IMR-90 (cell line): ENCODE data around the gene NPC1. TPM values are rescaled to one million over a fixed set of nuclear protein-coding genes. Genes with fewer than 3 reads are reported as not detected.
"Not testable (repeated sequence)": the region's sequence is repeated elsewhere in the genome, so short reads cannot be mapped to it uniquely, and the experiment has no call there.

Experiments used
- ATAC-seq: fragments of 200-7000 bp; cut with Tn5 transposase; 2 replicates; pipeline ENCODE4 v1.9.1; 2020; ENCODE audit warnings: low read depth, mild to moderate bottlenecking, moderate library complexity
- BruUV-seq: library from RNA; stranded (reverse); fragments of 400-500 nt; replicated peaks from 2 replicates; lab custom pipeline; 2021; lab: Mats Ljungman, UMichigan
- CTCF ChIA-PET: fragments of 300-600 bp; formaldehyde crosslinking; extraction: SDS; loops from one replicate; lab custom pipeline; 2021; ENCODE audit warnings: antibody characterized with exemption; lab: Yijun Ruan, JAX
- POLR2A ChIA-PET: fragments of 300-600 bp; sonication (Branson Sonifier 250); formaldehyde crosslinking; loops from one replicate; lab custom pipeline; 2022; ENCODE audit warnings: antibody characterized with exemption; ENCODE audit not compliant: unreplicated experiment; lab: Charles Lee
- DNase-seq: peaks from one replicate; pipeline ENCODE4 v3.0.0; 2013
- H2AFZ ChIP-seq: replicated peaks from 2 replicates; pipeline ENCODE3; 2013; ENCODE audit warnings: low read length, mild to moderate bottlenecking; ENCODE audit not compliant: poor library complexity
- H2AK5ac ChIP-seq: 2 replicates; pipeline ENCODE4 v1.6.1; 2013; ENCODE audit warnings: low read depth, low read length, inconsistent platforms
- H2AK9ac ChIP-seq: replicated peaks from 2 replicates; pipeline ENCODE3; 2013; ENCODE audit warnings: mild to moderate bottlenecking, low read depth, low read length, moderate library complexity; ENCODE audit not compliant: poor library complexity
- H2BK120ac ChIP-seq: 2 replicates; pipeline ENCODE4 v1.6.1; 2013; ENCODE audit warnings: low read depth, low read length, inconsistent platforms
- H2BK15ac ChIP-seq: 3 replicates; pipeline ENCODE4 v1.6.1; 2013; ENCODE audit warnings: low read depth, low read length, inconsistent platforms
- H2BK20ac ChIP-seq: 2 replicates; pipeline ENCODE4 v1.6.1; 2013; ENCODE audit warnings: low read depth, mild to moderate bottlenecking, inconsistent platforms, low read length, moderate library complexity
- H2BK5ac ChIP-seq: 2 replicates; pipeline ENCODE4 v1.6.1; 2013; ENCODE audit warnings: mild to moderate bottlenecking, low read depth, low read length, inconsistent platforms; ENCODE audit not compliant: poor library complexity, severe bottlenecking
- H3K14ac ChIP-seq: replicated peaks from 2 replicates; pipeline ENCODE4 v1.6.1; 2013; ENCODE audit warnings: low read depth, low read length, inconsistent platforms
- H3K18ac ChIP-seq: 2 replicates; pipeline ENCODE4 v1.6.1; 2013; ENCODE audit warnings: low read depth, low read length, control low read depth
- H3K23ac ChIP-seq: 2 replicates; pipeline ENCODE4 v1.6.1; 2013; ENCODE audit warnings: low read depth, low read length, inconsistent platforms
- H3K27ac ChIP-seq: 2 replicates; pipeline ENCODE4 v1.5.1; 2013; ENCODE audit warnings: mild to moderate bottlenecking, control low read depth, low read length; ENCODE audit not compliant: insufficient read depth
- H3K27me3 ChIP-seq: 2 replicates; pipeline ENCODE4 v1.6.1; 2013; ENCODE audit warnings: low read length; ENCODE audit not compliant: control insufficient read depth, insufficient read depth
- H3K36me3 ChIP-seq: 2 replicates; pipeline ENCODE4 v1.6.1; 2013; ENCODE audit warnings: low read length, mixed read lengths; ENCODE audit not compliant: control insufficient read depth, insufficient read depth
- H3K4ac ChIP-seq: 2 replicates; pipeline ENCODE4 v1.6.1; 2013; ENCODE audit warnings: low read depth, low read length, inconsistent platforms
- H3K4me1 ChIP-seq: 2 replicates; pipeline ENCODE4 v1.6.1; 2013; ENCODE audit warnings: low read length, mixed read lengths; ENCODE audit not compliant: control insufficient read depth, insufficient read depth
- H3K4me2 ChIP-seq: 2 replicates; pipeline ENCODE4 v1.6.1; 2013; ENCODE audit warnings: low read depth, mild to moderate bottlenecking, control low read depth, low read length, moderate library complexity
- H3K4me3 ChIP-seq: 2 replicates; pipeline ENCODE4 v1.5.1; 2013; ENCODE audit warnings: low read depth, mild to moderate bottlenecking, control low read depth, low read length, moderate library complexity; ENCODE audit not compliant: insufficient read depth
- H3K56ac ChIP-seq: 2 replicates; pipeline ENCODE4 v1.6.1; 2013; ENCODE audit warnings: low read length, inconsistent platforms; ENCODE audit not compliant: insufficient read depth; ENCODE audit errors: extremely low read depth
- H3K79me1 ChIP-seq, 2 experiments: 2 replicates each; pipeline ENCODE4 v1.6.1; 2013; ENCODE audit warnings: low read length in 2 of 2, inconsistent platforms in 1 of 2, low read depth in 1 of 2
- H3K9ac ChIP-seq: 2 replicates; pipeline ENCODE4 v1.6.1; 2013; ENCODE audit warnings: low read depth, low read length, control low read depth
- H3K9me1 ChIP-seq: 2 replicates; pipeline ENCODE4 v1.6.1; 2013; ENCODE audit warnings: low read length, inconsistent platforms; ENCODE audit not compliant: insufficient read depth
- H3K9me3 ChIP-seq: 2 replicates; pipeline ENCODE4 v1.6.1; 2013; ENCODE audit warnings: low read length; ENCODE audit not compliant: control insufficient read depth, insufficient read depth
- H4K20me1 ChIP-seq: 2 replicates; pipeline ENCODE4 v1.6.1; 2013; ENCODE audit warnings: low read length, inconsistent platforms; ENCODE audit not compliant: insufficient read depth
- H4K5ac ChIP-seq: 2 replicates; pipeline ENCODE4 v1.6.1; 2013; ENCODE audit warnings: mild to moderate bottlenecking, low read depth, low read length, control low read depth
- H4K8ac ChIP-seq, 2 experiments: 2 replicates each; pipeline ENCODE4 v1.6.1; 2013; ENCODE audit warnings: low read depth in 2 of 2, low read length in 2 of 2, control low read depth in 1 of 2, inconsistent platforms in 1 of 2
- H4K91ac ChIP-seq: 2 replicates; pipeline ENCODE4 v1.6.1; 2013; ENCODE audit warnings: low read depth, low read length, inconsistent platforms; ENCODE audit not compliant: insufficient read depth
- WGBS, 2 experiments: methylation state at CpG; one replicate each; pipeline versions ENCODE4 v1.1.5 to v1.1.7; 2013; ENCODE audit warnings: missing lambda C conversion rate in 2 of 2; ENCODE audit not compliant: insufficient read length in 1 of 2; ENCODE audit errors: extremely low coverage in 2 of 2; 5-methylcytosine and 5-hydroxymethylcytosine counted together
- dilution Hi-C: fragments of 300-500 bp; cut with HindIII; formaldehyde crosslinking; loops from one replicate; pipeline ENCODE4 v1.14.3; 2018; ENCODE audit warnings: low sequenced_read_pairs; ENCODE audit not compliant: unreplicated experiment
- in situ Hi-C: fragments of 300-500 bp; cut with MboI; formaldehyde crosslinking; loops from 3 replicates; pipeline ENCODE4 v1.14.3; 2019; ENCODE audit warnings: low sequenced_read_pairs, inconsistent platforms, mixed read lengths
- intact Hi-C: fragments of 100-400 bp; cut with micrococcal nuclease; formaldehyde crosslinking; loops from 2 replicates; pipeline ENCODE4 v1.10.0; 2022
- polyA plus RNA-seq, 3 experiments: library from polyadenylated mRNA; depleted of rRNA; stranded (reverse); fragments of >200 nt; gene quantifications; 2 replicates each; pipeline ENCODE4 v1.2.3, GENCODE V29; 2012; ENCODE audit warnings: low replicate concordance in 1 of 3
- total RNA-seq: library from RNA; depleted of rRNA; stranded (reverse); fragments of >200 nt; gene quantifications from 2 replicates; pipeline ENCODE4 v1.2.3, GENCODE V29; 2012

NPC1 gene
- total and polyA plus RNA-seq, 2 of the 4 experiments (the other 2 are of a cell fraction): 7.5 to 7.9 TPM

DNA sequence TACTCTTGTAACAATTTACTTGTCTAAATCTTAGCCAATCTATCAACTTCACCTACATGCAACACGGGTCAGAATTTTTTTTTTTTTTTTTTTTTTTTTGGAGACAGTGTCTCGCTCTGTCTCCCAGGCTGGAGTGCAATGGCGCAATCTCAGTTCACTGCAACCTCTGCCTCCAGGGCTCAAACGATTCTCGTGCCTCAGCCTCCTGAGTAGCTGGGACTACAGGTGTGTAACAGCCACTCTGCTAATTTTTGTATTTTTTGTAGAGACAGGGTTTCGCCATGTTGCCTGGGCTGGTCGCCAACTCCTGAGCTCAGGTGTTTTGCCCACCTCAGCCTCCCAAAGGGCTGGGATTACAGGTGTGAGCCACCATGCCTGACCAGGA lies 26.8 kb upstream of the NPC1 start:
- H3K18ac ChIP-seq, H2AK5ac ChIP-seq, CTCF ChIA-PET, H3K23ac ChIP-seq, H4K5ac ChIP-seq, H3K4me2 ChIP-seq, H3K27me3 ChIP-seq, H4K20me1 ChIP-seq, H4K8ac ChIP-seq, H3K79me1 ChIP-seq, H2BK120ac ChIP-seq, H3K9me1 ChIP-seq, in situ Hi-C loops, H4K91ac ChIP-seq, H2BK5ac ChIP-seq, H3K4ac ChIP-seq, H2AFZ ChIP-seq, H3K56ac ChIP-seq, H3K4me1 ChIP-seq, H3K27ac ChIP-seq, H3K9ac ChIP-seq, H3K14ac ChIP-seq, DNase-seq, H2BK15ac ChIP-seq, intact Hi-C loops, BruUV-seq, ATAC-seq, H2AK9ac ChIP-seq, H2BK20ac ChIP-seq, H3K9me3 ChIP-seq, dilution Hi-C loops, H3K36me3 ChIP-seq, H3K4me3 ChIP-seq: not testable (repeated sequence)
- POLR2A ChIA-PET: interaction anchor here (0.7 kb wide), 1 partner anchor 10 kb away, joined by 8 read pairs; no protein-coding TSS in a partner anchor
- WGBS, 2 experiments: 90% methylated on average over 5 of the region's 7 CpGs; no CpG with 5 or more reads in 1 of the 2 experiments
